Measurements from ENCODE around the gene ABCF1. TPM values are rescaled to one million over a fixed set of nuclear protein-coding genes. Genes with fewer than 3 reads are reported as not detected.

Gene ABCF1
- total RNA-seq, 1 experiment from 2014 or later = 63.9 TPM

- POLR2A ChIA-PET = interaction anchor here (0.5 to 3.4 kb wide), 4 partner anchors 8 to 344 kb away, joined by 3 to 48 read pairs (median 4); partner anchors contain the start of genes GNL1 and PRR3
- no peaks in the 10 kb centered on the region for H3K9me3 Mint-ChIP-seq (ENCODE audit: unreplicated experiment)
- peaks cover 25% of the 10 kb centered on the region for H3K4me1 Mint-ChIP-seq (ENCODE audit: insufficient read depth, unreplicated experiment)
- H3K27me3 Mint-ChIP-seq (ENCODE audit: insufficient read depth, unreplicated experiment) = no peaks in the 10 kb centered on the region
- no peak for DNase-seq (ENCODE audit: unreplicated experiment)
- TF ChIP-seq CTCF (IDR thresholded peaks at IDR 0.05; ENCODE audit: unreplicated experiment) = no peak
- CTCF ChIA-PET = interaction anchor here (0.5 to 0.6 kb wide), 3 partner anchors 9 to 134 kb away, joined by 3 read pairs; no protein-coding TSS in a partner anchor
- intact Hi-C loops (cut with micrococcal nuclease) = no loop called here
- no peak overlapping the region for H3K4me3 Mint-ChIP-seq (ENCODE audit: unreplicated experiment)
- H3K27ac Mint-ChIP-seq (ENCODE audit: low read depth, unreplicated experiment) = peak overlapping the region; percentile 28
- H3K36me3 Mint-ChIP-seq (ENCODE audit: insufficient read depth, unreplicated experiment) = peaks cover 35% of the 10 kb centered on the region
- BruUV-seq (replicated peaks) = no TSS peak
These were observed 5.5 kb upstream of the ABCF1 start for GRCh38 chr6:30565772-30566171.

DNA sequence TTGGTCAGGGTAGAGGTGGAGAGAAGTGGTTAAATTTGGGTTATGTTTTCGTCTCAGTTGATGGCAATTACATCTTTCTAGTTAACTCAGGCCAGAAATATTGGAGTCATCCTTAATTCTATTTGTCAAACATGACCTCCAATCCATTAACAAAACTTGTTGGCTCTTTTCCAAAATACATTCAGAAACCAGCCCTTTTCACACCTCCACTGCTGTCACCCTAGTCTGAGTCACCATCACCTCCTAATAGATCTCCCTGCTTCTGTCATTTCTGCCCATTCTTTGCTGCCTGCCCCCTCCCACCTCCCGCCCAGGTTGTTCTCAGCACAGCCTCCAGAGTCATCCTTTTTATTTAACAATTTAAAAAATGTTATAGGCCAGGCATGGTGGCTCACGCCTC is 3.0 kb upstream of the ABCF1 start:
- H3K27me3 Mint-ChIP-seq (ENCODE audit: insufficient read depth, unreplicated experiment) = no peaks in the 10 kb centered on the region
- H3K9me3 Mint-ChIP-seq (ENCODE audit: unreplicated experiment) = no peaks in the 10 kb centered on the region
- H3K27ac Mint-ChIP-seq (ENCODE audit: low read depth, unreplicated experiment) = no peak overlapping the region
- TF ChIP-seq CTCF (IDR thresholded peaks at IDR 0.05; ENCODE audit: unreplicated experiment) = no peak
- H3K4me3 Mint-ChIP-seq (ENCODE audit: unreplicated experiment) = no peak overlapping the region
- POLR2A ChIA-PET = interaction anchor here (3.4 kb wide), 1 partner anchor 11 kb away, joined by 48 read pairs; the partner anchor contains the start of genes GNL1 and PRR3
- intact Hi-C loops (cut with micrococcal nuclease) = no loop called here
- no TSS peak for BruUV-seq (replicated peaks)
- H3K36me3 Mint-ChIP-seq (ENCODE audit: insufficient read depth, unreplicated experiment) = peaks cover 24% of the 10 kb centered on the region
- peaks cover 44% of the 10 kb centered on the region for H3K4me1 Mint-ChIP-seq (ENCODE audit: insufficient read depth, unreplicated experiment)
- CTCF ChIA-PET = interaction anchor here (1.1 kb wide), 1 partner anchor 85 kb away, joined by 4 read pairs; no protein-coding TSS in a partner anchor
- no peak for DNase-seq (ENCODE audit: unreplicated experiment)

- peaks cover 43% of the 10 kb centered on the region for H3K4me1 Mint-ChIP-seq (ENCODE audit: insufficient read depth, unreplicated experiment)
- no peaks in the 10 kb centered on the region for H3K27me3 Mint-ChIP-seq (ENCODE audit: insufficient read depth, unreplicated experiment)
- ChIA-PET CTCF (interaction anchor here (0.6 to 1.4 kb wide), 8 partner anchors 13 to 260 kb away, joined by 3 to 6 read pairs (median 4); partner anchors contain the start of genes GNL1 and PRR3), POLR2A (interaction anchor here (0.5 to 3.3 kb wide), 23 partner anchors 9 to 509 kb away, joined by 3 to 125 read pairs (median 4); partner anchors contain the start of genes GNL1, MRPS18B, NRM and PPP1R10)
- H3K4me3 Mint-ChIP-seq (ENCODE audit: unreplicated experiment) = peak overlapping the region; percentile 92
- H3K9me3 Mint-ChIP-seq (ENCODE audit: unreplicated experiment) = no peaks in the 10 kb centered on the region
- H3K36me3 Mint-ChIP-seq (ENCODE audit: insufficient read depth, unreplicated experiment) = peaks cover 25% of the 10 kb centered on the region
- no peak for DNase-seq (ENCODE audit: unreplicated experiment)
- intact Hi-C loops (cut with micrococcal nuclease) = no loop called here
- no TSS peak for BruUV-seq (replicated peaks)
- H3K27ac Mint-ChIP-seq (ENCODE audit: low read depth, unreplicated experiment) = no peak overlapping the region
- TF ChIP-seq CTCF (IDR thresholded peaks at IDR 0.05; ENCODE audit: unreplicated experiment) = no peak
These were observed 979 bp upstream of the ABCF1 start for GRCh38 chr6:30570263-30570662.

GRCh38 chr6:30570740-30571074 is 535 bp upstream of the ABCF1 start:
- no peak for TF ChIP-seq CTCF (IDR thresholded peaks at IDR 0.05; ENCODE audit: unreplicated experiment)

More at GRCh38 chr6:30570740-30571074, 535 bp upstream of the ABCF1 start:
- H3K9me3 Mint-ChIP-seq (ENCODE audit: unreplicated experiment) = no peaks in the 10 kb centered on the region
- CTCF ChIA-PET = interaction anchor here (0.6 to 1.4 kb wide), 8 partner anchors 14 to 260 kb away, joined by 3 to 6 read pairs (median 4); partner anchors contain the start of genes GNL1 and PRR3
- H3K27me3 Mint-ChIP-seq (ENCODE audit: insufficient read depth, unreplicated experiment) = no peaks in the 10 kb centered on the region
- peaks cover 43% of the 10 kb centered on the region for H3K4me1 Mint-ChIP-seq (ENCODE audit: insufficient read depth, unreplicated experiment)
- peak overlapping the region; percentile 92 for H3K4me3 Mint-ChIP-seq (ENCODE audit: unreplicated experiment)
- peak overlapping the region; percentile 99 for H3K27ac Mint-ChIP-seq (ENCODE audit: low read depth, unreplicated experiment)
- intact Hi-C loops (cut with micrococcal nuclease) = loop anchor here (1.0 kb wide), 1 partner anchor 14 kb away; the partner anchor contains the start of gene GNL1
- POLR2A ChIA-PET = interaction anchor here (0.6 to 3.3 kb wide), 25 partner anchors 10 to 509 kb away, joined by 3 to 125 read pairs (median 5); partner anchors contain the start of genes DHX16, GNL1, MRPS18B and NRM
- peaks cover 25% of the 10 kb centered on the region for H3K36me3 Mint-ChIP-seq (ENCODE audit: insufficient read depth, unreplicated experiment)
- no peak for DNase-seq (ENCODE audit: unreplicated experiment)
- BruUV-seq (replicated peaks) = TSS peak; percentile 82

Data from MCF 10A (cell line).